Measurements from ENCODE around the gene OGFR.

DNA sequence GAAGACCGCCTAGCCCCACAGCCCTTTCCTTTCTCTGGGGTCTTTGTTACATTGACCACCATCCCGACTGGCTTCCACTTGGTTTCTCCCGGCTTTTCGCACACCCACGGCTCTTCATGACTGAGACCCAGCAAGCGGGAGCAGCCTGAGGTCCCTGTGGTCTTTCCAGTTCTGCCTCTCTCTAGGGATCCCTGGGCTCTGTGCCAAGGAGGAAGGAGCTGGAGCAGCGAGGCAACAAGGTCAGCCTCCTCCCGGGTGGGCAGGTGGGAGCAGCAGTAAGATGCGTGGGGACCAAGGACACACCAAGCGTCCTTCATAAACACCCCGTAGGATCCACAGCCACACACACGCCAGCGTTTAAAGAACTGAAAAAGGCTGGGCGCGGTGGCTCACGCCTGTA is 37.9 kb upstream of the OGFR start:
- TF ChIP-seq, protein P1, sequence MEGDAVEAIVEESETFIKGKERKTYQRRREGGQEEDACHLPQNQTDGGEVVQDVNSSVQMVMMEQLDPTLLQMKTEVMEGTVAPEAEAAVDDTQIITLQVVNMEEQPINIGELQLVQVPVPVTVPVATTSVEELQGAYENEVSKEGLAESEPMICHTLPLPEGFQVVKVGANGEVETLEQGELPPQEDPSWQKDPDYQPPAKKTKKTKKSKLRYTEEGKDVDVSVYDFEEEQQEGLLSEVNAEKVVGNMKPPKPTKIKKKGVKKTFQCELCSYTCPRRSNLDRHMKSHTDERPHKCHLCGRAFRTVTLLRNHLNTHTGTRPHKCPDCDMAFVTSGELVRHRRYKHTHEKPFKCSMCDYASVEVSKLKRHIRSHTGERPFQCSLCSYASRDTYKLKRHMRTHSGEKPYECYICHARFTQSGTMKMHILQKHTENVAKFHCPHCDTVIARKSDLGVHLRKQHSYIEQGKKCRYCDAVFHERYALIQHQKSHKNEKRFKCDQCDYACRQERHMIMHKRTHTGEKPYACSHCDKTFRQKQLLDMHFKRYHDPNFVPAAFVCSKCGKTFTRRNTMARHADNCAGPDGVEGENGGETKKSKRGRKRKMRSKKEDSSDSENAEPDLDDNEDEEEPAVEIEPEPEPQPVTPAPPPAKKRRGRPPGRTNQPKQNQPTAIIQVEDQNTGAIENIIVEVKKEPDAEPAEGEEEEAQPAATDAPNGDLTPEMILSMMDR (IDR thresholded peaks at IDR 0.05; ENCODE audit: insufficient read depth, low read depth, low read length): no peak
- TF ChIP-seq EZH2 (IDR thresholded peaks at IDR 0.05; ENCODE audit: insufficient read depth, low read length): no peak

Measured in astrocyte (in vitro differentiated cells and primary cell).